Stimulated activated CD8-positive, alpha-beta memory T cell treated with anti-CD3 and anti-CD28 coated beads, Interleukin-2, amount 100 ng/mL, for 48 hours (primary cell): ENCODE measurements around the gene MAGEL2.
A peak's percentile ranks its signal among the peaks of the same experiment; 100 is the strongest.

Experiments used
- DNase-seq, 2 donors: peaks; one replicate each; pipeline ENCODE4 v3.0.0-alpha.2; 2020; ENCODE audit warnings: low read depth in 2 of 2

MAGEL2 gene

DNA sequence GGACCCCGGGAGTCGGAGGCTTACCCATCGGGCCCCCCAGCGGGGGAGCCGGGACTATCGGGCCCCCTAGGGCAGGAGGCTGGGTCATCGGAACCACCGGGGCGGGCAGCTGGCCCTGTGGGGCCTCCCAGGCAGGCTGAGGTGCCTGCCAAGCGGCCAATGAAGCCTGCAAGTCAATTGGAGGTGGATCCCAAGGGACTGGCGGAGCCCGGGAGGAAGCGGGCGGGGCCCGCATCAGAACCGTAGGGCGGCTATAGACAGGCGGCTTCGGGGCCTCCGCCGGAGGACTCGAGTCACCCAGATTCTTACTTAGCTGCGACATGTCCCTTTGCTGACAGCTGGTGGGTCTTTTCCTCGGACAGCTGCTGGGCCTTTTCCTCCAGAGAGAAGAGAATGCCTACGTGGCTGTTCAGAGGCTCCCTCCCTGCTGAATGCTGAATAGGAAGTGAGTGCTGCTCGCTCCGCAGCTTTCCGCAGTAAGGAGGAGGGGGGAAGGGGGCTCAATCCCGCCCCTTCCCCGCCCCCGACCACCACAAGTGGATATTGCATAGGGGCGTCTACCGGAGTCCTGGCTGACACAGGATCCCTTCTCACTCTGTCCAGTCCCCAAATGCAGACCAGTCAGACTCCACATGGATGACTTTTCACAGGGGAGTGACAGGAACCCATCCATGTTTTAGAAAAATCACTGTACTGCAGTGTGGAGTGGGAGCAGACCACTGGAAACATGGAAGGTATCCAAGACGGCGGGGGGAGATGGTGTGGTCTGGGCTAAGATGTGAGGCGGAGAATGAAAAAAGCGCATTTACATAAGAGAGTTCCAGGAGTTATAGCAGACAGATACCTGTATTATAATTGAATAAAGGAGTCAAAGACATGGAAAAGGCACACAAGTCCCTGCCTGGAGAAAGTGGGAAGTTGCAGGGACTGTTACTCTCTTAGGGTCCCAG lies at the start of gene MAGEL2:
Gene MAGEL2, minus strand, starts transcription at position 447 of the 950 bp plus-strand sequence. Its CDS starts 125 bp downstream, at position 322.
- DNase-seq: no peak

DNA sequence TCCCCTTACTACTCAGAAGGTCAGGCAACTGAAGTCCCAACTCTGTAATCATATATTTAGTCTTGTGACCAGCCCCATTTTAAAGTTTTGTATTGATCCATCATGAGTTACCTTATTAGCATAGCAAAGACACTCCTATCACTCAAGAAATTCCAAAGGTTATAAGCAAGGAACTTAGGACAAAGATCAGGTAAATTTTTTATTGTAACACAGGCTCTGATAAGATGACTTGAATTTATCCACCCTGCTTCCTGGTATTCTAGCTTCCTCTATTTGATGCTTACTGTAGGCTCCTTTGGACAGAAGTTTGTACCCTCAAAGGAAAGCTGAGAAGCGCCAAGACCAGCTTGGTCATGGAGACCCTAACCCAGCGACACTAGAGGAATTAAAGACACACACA lies 47.6 kb upstream of the MAGEL2 start:
- no peak for DNase-seq

DNA sequence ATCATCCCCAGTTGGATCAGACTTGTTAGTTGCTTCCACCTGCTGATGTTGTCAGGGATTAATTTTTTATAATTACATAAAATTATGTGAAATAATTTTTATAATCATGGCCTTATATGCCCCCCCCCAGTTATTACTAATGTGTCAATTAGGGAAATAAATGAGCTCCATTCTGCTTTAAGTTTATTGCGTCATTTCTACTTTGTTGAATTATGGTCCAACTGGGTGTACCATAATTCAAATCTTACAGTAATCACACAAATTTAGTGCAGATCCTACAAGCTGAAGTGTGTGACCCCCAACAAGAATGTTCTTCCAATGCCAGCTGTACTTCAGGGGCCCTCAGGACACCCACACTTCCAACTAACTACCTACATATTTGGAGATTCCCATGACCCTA lies 46.9 kb upstream of the MAGEL2 start:
- no peak for DNase-seq

DNA sequence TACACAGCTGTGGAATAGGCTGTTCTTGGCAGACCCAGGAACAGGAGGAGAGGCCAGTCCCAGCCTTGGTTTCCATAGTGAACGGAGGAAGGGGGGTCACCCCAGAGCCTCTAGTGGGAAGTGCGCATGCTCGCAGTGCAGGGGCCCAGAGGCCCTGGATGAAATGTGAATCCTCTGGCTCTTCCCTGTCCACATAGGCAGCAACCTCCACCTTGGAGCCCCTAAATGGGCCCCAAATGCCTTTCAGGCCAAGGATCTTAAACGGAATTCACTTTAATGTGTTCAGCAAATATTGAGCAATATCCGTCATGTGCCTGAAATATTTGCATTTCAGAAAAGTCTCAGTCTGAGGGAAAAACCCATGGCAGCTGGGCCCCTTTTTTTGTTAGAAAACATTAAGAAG lies 42.8 kb upstream of the MAGEL2 start:
- DNase-seq: no peak

DNA sequence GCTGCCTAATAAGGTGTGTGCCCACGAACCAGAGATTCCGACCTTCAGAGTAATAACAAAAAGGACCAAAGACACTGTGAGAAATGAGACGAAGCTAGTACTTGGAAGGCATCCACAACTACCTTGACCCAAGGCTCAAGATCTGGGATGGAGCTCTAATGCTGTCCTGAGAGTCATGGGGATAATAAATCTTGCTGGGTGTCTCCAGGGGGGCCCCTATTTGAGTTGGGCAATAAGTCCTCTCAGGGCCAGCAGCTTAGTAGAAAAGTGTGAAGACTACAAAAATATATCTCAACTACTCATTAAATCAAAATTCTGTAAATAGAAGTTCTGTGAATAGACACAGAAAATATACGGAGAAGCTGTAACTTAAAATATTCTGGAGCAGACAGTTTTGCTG lies 42.3 kb upstream of the MAGEL2 start:
- no peak for DNase-seq

DNA sequence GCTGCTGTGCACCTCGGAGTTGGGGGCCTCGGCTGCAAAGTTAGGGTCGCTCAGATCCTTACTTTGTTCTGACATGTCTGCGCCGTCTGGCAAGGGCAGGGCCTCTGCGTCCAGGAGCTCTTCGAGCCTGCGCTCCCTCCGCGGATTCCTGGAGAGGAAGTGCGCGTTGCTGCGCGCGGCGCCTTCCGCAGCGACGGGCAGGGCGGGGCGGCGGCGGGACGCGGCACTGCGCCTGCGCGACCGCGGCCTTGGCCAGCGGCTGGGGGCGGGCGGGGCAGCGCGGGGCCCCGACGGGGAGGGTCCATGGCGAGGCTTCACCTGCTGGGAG lies 39.4 kb upstream of the MAGEL2 start, which contains the start of gene NDN:
Gene NDN, minus strand, starts transcription at position 163 of the 328 bp plus-strand sequence. Its CDS starts 88 bp downstream, at position 75.
- no peak for DNase-seq

DNA sequence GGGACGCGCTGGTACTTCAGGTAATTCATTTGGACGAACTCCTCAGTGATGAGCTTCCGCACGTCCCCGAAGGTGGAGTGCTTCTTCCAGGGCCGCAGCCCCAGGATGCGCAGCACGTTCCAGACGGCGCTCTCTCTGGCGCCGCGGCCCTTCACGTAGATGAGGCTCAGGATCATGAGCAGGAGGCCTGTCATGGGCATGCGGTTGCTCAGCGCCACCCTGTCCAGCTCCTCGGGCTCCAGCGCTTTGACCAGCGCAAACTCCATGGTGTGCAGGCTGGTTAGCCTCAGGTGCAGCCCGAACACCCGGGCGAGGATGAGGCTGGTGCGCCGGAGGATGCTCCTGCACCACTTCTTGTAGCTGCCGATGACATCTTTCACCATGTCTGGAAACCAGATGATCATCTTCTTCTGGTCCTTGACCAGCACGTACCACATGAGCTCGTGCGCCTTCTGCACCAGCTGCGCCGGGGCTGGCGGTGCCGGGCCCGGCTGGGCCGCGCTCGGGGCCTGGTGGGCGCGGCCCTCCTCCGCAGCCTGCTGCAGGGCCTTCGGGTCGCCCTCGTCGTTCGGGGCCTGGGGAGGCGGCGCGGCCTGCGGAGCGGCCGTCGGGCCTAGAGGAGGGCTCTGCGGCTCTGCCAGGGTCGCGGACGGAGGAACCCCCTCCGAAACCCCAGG lies 38.9 kb upstream of the MAGEL2 start:
- no peak for DNase-seq

DNA sequence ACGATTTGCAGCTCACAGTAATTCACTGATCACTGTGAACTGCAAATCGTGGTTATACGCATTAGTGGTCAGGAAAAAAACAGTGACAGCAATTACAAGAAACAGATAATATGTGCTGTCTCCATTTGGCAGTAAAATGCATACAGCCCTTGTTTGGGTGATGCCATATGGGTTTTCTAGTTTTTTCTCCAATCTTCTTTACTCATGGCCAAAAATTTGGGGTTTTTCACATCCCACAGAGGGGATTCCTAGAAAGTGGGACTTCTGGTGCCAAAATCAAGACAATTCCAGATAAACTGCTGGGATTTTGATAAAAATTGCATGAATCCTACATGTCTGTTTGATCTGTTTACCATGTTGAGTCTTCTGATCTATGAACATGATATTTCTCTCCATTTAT lies 23.8 kb upstream of the MAGEL2 start:
- no peak for DNase-seq

DNA sequence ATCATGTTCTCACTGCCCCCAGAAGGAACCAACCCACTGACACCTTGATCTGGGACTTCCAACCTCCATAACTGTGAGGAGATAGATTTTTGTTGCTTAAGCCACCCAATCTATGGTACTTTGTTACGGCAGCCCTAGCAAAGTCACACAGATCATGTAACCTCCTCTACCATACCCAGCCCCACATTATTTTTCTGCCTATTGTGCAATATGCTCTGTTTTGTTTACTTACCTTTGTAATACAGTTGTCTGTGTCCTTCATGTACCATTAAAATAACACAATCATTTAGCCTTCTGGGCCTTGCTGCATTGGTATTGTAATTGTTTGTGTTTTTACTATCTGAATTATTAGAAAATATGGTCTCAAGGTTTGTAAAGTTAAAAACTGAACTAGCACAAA lies 23.3 kb upstream of the MAGEL2 start:
- no peak for DNase-seq

DNA sequence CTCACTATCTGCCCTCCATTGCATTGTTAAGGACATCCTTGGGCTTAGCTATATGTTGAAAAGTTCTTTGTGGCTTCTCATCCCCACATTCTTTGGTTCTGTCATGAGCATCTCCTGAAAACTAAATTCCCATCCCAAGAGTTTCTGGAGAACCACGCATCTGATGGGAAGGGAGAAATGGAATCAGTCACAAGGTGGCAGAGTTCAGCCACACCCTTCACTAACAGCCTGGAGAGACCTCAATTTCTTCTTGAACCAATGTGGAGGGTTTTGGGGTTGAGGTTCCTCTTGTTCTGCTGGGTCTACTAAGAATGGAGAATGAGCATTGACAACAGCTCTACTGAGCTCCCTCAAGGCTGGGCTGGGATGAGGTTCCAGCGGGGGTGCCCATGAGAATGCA lies 15.6 kb upstream of the MAGEL2 start:
- no peak for DNase-seq

DNA sequence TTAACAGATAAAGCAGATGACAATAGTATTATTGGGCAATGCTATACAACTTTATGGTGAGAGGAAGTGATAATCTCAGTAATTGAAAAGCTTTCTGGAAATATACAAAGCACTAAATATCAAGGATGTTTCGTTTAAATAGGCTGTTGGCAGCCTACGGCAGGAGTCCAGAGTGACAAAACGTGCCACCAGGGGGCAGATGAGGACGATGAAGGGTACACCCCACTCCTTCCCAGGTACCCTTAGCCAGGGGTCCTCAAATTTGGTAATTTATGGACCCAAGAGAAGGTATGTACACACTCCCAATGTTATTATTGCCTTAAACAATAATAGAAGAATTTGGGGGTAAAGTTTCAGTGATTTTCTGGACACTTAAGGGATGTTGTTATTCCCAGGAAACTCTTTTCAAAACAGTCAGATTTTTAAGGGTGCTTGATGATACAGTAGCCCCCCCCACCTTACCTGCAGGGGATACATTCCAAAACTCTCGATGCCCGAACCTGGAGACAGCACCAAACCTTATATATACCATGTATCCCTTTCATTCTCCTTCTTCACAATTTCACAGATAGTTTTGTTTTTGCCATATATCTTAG lies 1.4 kb upstream of the MAGEL2 start:
- DNase-seq: peak; percentile 7 to 21

DNA sequence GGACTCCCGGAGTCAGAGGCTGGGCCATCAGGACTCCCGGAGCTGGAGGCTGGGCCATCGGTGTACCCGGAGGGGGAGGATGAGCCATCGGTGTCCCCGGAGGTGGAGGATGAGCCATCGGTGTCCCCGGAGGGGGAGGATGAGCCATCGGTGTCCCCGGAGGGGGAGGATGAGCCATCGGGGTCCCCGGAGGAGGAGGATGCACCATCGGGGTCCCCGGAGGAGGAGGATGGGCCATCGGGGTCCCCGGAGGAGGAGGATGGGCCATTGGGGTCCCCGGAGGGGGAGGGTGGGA lies 719 bp downstream of the MAGEL2 start:
- no peak for DNase-seq

DNA sequence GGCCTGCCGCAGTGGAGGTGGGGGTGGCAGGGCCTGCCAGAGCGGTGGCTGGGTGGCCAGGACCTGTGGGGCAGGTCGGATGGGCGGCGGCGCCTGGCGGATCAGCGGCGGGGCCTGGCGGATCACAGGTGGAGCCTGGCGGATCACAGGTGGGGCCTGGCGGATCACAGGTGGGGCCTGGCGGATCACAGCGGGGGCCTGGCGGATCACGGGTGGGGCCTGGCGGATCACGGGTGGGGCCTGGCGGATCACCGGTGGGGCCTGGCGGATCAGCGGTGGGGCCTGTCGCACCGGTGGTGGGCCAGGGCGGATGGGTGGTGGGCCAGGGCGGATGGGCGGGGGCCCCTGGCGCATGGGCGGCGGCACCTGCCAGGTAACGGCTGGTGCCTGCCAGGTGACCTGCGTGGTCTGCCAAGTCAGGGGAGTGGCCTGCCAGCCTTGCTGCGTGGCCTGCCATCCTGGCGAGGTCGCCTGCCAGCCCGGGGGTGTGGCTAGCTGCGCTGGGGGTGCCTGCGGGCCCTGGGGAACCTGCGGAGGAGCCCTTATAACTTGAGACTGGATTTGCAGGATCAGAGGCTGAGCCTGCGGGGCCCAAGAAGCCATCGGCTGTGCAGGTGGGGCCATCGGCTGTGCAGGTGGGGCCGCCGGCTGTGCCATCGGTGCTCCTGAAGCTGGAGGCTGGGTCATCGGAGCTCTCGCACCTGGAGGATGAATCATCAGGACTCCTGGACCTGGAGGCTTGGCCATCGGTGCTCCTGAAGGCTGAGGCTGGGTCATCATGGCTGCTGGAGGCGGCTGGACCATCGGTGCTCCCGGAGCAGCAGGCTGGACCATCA lies 1.3 kb downstream of the MAGEL2 start:
- no peak for DNase-seq

DNA sequence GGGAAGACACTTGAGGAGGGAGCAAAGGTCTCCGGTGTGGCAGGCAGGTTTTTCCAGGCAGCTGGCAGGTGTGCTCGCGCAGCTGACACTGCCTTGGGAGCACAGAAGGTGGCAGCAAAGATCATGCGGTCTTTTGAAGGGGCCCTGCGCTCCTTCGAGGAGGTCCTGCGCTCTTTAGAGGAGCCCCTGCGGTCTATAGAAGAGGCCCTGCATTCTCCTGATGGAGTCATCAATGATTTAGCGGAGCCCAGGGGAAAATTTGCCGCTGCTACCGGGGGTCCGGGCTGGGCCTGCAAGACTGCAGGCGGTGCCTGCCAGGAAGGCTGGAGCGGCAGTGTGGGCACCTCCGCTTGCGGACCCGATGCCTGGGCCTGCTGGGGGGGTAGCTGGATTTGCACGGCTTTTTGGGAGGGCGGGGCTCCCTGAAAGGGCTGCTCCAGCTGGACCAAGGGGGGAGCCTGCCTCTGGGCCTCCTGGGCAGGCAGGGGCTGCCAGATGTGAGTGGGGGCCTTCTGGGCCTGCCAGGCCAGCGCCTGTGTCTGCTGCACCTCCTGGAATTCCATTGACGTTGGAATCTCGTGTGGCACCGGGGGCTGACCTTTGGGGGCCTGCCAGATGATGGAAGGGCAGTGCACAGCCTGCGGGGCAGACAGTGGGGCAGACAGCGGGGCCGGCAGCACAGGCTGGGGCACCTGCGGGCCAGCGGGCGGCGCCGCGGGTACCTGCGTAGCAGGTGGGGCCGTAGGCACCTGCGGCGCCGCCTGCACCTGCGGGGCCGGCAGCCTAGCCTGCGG lies 2.1 kb downstream of the MAGEL2 start:
- no peak for DNase-seq

DNA sequence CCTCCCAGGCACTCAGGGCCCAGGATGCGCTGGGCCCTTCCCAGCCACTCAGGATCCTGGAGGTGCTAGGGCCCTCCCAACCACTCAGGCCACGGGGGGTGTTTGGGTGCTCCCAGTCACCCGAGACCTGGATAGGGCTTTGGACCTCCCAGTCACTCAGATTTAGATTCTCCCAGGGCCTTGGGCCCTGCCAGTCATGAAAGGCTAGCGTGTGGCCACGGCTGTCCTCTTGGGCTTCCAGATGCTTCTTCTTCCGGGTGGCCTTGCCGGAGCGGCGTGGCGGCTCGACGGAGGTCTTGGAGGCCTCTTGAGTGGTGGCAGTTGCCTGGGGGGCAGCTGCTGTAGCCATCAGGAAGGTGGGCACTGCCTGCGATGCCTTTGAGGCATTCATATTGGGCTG lies 2.8 kb downstream of the MAGEL2 start:
- no peak for DNase-seq

DNA sequence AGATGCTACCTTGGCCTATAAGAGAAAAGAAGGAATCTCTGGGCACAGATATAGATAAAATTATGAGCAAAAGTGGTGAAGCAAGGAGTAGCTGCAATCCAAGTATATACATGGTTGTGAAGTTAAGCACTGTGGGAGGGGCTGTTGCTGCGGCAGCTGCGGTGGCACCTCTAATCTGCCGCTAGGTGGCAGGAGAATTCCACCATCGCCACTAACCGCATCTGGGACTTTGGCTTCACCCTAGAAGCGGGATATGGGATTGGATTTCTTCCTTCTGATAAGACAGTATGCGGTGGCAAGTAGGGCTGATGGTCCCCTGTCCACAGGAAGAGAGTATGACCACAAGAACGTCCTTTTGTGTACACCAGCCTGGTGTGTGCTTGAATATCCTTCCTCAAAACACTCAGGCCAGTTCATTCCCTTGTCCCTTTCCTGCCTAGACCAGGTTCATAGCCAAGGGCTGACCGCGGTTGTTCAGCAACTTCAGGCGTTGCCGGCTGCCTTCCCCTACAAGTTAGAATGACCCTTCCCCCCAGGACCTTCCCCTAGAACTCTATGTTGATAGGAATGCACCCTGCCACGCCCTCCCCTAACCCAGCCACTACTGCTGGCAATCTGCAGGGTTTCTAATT lies 5.1 kb downstream of the MAGEL2 start:
- peak in 1 of 2 donors; percentile 12 for DNase-seq

DNA sequence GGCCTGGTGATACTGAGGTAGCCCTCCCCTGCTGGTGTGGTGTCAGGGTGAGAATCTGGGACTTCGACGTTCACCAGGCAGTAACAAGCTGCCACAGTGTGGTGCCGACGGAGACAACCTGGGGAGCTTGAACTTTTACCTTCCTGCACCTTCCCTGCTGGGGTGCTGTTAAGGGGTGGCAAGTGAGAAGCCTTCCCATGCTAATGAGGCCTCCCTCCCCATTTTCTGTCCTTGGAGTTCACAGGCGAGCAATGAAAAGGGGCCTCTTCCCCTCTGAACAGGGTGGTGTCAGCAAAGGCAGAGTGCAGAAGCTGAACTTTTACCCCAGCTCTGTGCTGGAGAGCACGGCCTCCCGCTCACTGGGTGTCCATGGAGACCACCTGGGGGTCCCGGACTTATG lies 13.5 kb downstream of the MAGEL2 start:
- no peak for DNase-seq

DNA sequence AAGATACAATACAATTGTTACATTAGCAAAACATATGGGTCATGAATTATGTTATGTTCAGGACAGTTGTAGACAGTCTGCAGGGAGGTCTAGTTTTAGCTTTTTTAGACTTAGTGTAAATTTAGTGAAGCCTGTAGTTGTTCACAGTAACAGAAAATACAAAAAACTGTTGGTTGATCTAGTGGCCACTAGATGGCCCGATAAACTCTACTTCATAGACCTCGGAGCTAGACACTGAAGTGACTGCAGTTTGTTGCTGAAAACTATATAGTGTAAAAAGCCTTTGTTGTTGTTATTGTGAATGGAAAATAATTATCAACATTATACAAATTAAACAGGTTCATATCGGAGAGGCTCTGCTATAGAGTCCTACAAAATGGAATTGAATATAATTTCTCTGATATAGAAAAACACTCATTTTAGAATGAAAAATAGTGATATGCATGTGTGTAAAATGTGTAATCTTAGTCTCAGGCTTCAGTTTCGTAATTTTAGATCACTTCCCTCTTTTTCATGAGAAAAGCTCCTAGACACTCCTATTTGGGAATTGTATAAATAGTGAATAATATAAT lies 18.3 kb downstream of the MAGEL2 start:
- DNase-seq: no peak

DNA sequence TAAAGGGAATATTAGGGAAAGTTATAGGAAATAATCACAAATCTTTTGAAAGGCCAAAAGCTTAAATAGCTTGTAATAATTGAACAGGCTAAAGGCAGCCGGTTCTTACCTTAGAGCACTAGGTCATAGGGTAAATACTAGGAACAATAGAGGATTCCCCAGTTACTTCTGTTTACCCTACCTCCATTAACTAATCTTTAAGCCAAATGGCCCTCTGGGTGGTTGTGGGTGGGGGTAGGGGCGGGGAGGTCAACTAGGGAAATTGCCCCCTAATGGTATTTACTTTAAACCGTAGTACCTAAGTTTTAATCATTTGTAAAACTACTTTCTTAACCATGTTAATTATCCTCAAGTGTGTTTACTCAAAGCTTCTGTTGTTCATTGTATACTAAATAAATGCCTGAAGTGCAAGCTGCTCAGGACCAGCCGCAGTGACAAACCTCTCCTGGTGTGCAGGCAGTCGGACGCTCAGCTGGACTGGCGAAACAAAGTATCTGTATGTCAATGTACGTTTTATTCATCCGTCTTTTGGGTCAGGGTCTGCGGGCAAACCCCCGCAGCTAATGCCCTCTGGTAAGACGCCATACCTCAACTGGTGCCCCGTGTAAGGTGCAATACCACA lies 18.9 kb downstream of the MAGEL2 start:
- DNase-seq: no peak

DNA sequence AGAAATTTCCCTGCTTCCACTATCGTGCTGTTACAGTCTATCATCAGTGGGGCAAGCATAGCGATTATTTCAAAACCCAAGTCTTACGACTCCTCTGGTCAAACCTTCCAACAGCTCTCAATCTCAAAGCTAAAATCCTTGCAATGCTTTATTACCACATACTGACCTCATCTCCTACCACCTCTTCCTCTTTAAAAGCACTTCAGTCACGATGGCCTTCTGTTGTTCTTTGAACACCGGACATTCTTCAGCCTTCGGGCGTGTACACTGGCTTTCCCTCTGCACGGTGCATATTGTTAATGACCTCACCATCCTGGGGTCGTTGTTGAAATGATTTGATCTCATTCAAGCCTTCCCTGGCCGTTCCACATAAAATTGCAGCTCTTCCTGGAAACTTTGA lies 31.1 kb downstream of the MAGEL2 start:
- DNase-seq: no peak
